ENCODE measurements around the gene CYP24A1. TPM values are rescaled to one million over a fixed set of nuclear protein-coding genes. Genes with fewer than 3 reads are reported as not detected.

Gene CYP24A1
- polyA plus RNA-seq, 1 donor from 2014 or later: 0.12 TPM

- no peak overlapping the region for H3K4me2 ChIP-seq (ENCODE audit: low read length)
- no peaks in the 10 kb centered on the region for H3K9me3 ChIP-seq (ENCODE audit: low read length)
- H3K9ac ChIP-seq (ENCODE audit: low read length): no peak overlapping the region
- H3K27me3 ChIP-seq (ENCODE audit: insufficient read depth, low read depth, low read length): no peaks in the 10 kb centered on the region
- no peak overlapping the region for H3K27ac ChIP-seq (ENCODE audit: low read length)
- no peaks in the 10 kb centered on the region for H3K79me2 ChIP-seq (replicated peaks; ENCODE audit: insufficient read depth, low read length)
- H3K36me3 ChIP-seq (ENCODE audit: insufficient read depth, low read length): no peaks in the 10 kb centered on the region
- H3K9me2 ChIP-seq (ENCODE audit: insufficient read depth, low read length): no peaks in the 10 kb centered on the region
- no peaks in the 10 kb centered on the region for H4K20me1 ChIP-seq (ENCODE audit: insufficient read depth)
- H2AFZ ChIP-seq (ENCODE audit: low read depth, low read length): no peak overlapping the region
- H3K4me3 ChIP-seq (ENCODE audit: low read length): no peak overlapping the region
- H3F3A ChIP-seq (ENCODE audit: insufficient read depth, low read length, poor library complexity, severe bottlenecking): no peaks in the 10 kb centered on the region
- TF ChIP-seq EZH2 (IDR thresholded peaks at IDR 0.05; ENCODE audit: borderline replicate concordance, insufficient read depth, low read length, poor library complexity, severe bottlenecking) (no peak), SMC3 (conservative IDR thresholded peaks at IDR 0.05; ENCODE audit: poor library complexity) (no peak), RAD21 (conservative IDR thresholded peaks at IDR 0.05) (no peak), MXI1 (conservative IDR thresholded peaks at IDR 0.05; ENCODE audit: poor library complexity, severe bottlenecking) (no peak), EP300 (conservative IDR thresholded peaks at IDR 0.05; ENCODE audit: poor library complexity, severe bottlenecking) (no peak), REST (IDR thresholded peaks at IDR 0.05; ENCODE audit: borderline replicate concordance) (no peak), POLR2AphosphoS5 (IDR thresholded peaks at IDR 0.05) (no peak), TAF1 (IDR thresholded peaks at IDR 0.05; ENCODE audit: low read depth) (no peak)
Measured at GRCh38 chr20:54104781-54105180, 69.0 kb downstream of the CYP24A1 start.

DNA sequence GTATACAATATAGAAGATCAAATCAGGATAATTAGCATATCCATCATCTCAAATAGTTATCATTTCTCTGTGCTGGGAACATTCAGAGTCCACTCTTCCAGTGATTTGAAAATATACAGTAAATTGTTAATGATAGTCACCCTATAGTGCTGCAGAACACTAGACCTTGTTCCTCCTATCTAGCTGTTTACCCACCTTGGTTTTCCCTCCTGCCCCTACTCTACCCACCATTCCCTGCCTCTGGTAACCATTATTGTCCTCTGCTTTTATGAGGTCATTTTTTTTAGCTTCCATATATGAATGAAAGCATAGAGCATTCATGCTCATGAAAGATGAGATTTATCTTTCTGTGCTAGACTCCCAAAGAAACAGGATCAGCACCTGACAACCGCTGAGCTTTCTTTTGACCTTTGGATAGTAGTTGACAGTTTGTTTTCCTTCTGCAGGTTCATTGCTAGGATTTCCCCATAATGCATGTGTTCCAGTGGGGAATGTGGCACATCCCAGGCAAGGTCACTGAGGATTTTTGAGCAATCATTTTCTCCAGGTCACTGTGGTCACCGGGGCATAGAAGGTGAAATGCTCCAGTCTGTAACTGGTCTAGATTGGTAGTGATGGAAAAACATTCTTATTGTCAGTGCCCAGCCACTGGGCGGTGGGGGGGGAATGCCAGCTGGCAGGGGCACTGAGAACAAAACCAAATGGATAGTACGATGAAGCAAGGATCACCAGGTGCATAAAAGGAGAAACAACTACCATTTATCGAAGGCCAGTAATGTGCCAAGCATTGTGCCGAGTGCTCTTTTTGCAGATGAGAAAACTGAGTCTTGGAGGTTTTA lies 69.8 kb downstream of the CYP24A1 start:
- Histone ChIP-seq H3K4me3 (ENCODE audit: low read length) (no peak overlapping the region), H3K36me3 (ENCODE audit: insufficient read depth, low read length) (no peaks in the 10 kb centered on the region), H3K79me2 (replicated peaks; ENCODE audit: insufficient read depth, low read length) (no peaks in the 10 kb centered on the region), H3K9ac (ENCODE audit: low read length) (no peak overlapping the region), H3K9me2 (ENCODE audit: insufficient read depth, low read length) (no peaks in the 10 kb centered on the region), H3K27ac (ENCODE audit: low read length) (no peak overlapping the region), H4K20me1 (ENCODE audit: insufficient read depth) (no peaks in the 10 kb centered on the region), H3K27me3 (ENCODE audit: insufficient read depth, low read depth, low read length) (no peaks in the 10 kb centered on the region), H3K9me3 (ENCODE audit: low read length) (no peaks in the 10 kb centered on the region), H3K4me2 (ENCODE audit: low read length) (no peak overlapping the region), H2AFZ (ENCODE audit: low read depth, low read length) (no peak overlapping the region), H3F3A (ENCODE audit: insufficient read depth, low read length, poor library complexity, severe bottlenecking) (no peaks in the 10 kb centered on the region)
- no peak for TF ChIP-seq POLR2AphosphoS5 (IDR thresholded peaks at IDR 0.05)
- no peak for TF ChIP-seq TAF1 (IDR thresholded peaks at IDR 0.05; ENCODE audit: low read depth)

Other genes starting within 250 kb of the CYP24A1 start
- not detected in 2 replicates for gene BCAS1, start 103.4 kb downstream of the CYP24A1 start, polyA plus RNA-seq
- 350 and 512 TPM in 2 replicates for gene PFDN4, start 34.1 kb upstream of the CYP24A1 start, polyA plus RNA-seq